Hematopoietic multipotent progenitor cell treated with erythropoietin and hydrocortisone succinate and interleukin-3 and kit ligand, for 8 days (in vitro differentiated cells): Measurements from ENCODE around the gene ZAR1L.
"Not testable (repeated sequence)": the region's sequence is repeated elsewhere in the genome, so short reads cannot be mapped to it uniquely, and the experiment has no call there.

Source experiments
- DNase-seq: peaks from one replicate; pipeline ENCODE4 v3.0.0-alpha.2; 2015

Gene ZAR1L, protein sequence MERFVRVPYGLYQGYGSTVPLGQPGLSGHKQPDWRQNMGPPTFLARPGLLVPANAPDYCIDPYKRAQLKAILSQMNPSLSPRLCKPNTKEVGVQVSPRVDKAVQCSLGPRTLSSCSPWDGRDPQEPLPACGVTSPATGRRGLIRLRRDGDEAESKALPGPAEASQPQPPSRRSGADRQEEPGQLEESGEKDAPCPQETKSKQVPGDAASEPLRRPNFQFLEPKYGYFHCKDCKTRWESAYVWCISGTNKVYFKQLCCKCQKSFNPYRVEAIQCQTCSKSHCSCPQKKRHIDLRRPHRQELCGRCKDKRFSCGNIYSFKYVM

DNA sequence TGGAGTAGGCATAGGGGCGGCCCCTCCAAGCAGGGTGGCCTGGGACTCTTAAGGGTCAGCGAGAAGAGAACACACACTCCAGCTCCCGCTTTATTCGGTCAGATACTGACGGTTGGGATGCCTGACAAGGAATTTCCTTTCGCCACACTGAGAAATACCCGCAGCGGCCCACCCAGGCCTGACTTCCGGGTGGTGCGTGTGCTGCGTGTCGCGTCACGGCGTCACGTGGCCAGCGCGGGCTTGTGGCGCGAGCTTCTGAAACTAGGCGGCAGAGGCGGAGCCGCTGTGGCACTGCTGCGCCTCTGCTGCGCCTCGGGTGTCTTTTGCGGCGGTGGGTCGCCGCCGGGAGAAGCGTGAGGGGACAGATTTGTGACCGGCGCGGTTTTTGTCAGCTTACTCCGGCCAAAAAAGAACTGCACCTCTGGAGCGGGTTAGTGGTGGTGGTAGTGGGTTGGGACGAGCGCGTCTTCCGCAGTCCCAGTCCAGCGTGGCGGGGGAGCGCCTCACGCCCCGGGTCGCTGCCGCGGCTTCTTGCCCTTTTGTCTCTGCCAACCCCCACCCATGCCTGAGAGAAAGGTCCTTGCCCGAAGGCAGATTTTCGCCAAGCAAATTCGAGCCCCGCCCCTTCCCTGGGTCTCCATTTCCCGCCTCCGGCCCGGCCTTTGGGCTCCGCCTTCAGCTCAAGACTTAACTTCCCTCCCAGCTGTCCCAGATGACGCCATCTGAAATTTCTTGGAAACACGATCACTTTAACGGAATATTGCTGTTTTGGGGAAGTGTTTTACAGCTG is at the start of gene ZAR1L, which contains the start of gene BRCA2:
TSS of gene ZAR1L (minus strand) at position 126 of the 790 bp plus-strand sequence. CDS start 3,438 bp downstream, outside the sequence.
TSS of gene BRCA2 (plus strand) at position 271 of the 790 bp plus-strand sequence. CDS start 953 bp downstream, outside the sequence.
- DNase-seq: peak; percentile 95

DNA sequence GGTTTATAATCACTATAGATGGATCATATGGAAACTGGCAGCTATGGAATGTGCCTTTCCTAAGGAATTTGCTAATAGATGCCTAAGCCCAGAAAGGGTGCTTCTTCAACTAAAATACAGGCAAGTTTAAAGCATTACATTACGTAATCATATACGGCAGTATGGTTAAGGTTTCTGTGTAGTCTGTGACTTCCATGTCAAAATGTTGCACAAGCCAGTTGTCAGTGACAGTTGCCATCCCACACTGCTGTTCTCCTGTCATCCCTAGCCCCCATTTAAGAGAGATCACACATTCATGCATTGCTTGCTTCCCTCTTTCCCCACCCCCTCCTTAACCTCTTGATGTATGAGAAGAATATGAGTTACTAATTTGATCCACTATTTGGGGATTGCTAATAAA is 47.4 kb upstream of the ZAR1L start:
- no peak for DNase-seq

DNA sequence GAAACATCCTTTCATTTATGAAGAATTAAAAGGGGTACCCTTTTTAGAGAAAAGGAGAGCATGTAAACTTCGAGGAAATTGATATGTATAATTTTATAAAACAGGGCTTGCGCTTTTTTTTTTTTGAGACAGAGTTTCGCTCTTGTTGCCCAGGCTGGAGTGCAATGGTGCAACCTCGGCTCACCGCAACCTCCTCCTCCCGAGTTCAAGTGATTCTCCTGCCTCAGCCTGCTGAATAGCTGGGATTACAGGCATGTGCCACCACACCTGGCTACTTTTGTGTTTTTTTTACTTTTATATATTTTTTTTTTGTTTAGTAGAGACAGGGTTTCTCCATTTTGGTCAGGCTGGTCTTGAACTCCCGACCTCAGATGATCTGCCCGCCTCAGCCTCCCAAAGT is 40.8 kb upstream of the ZAR1L start:
- not testable (repeated sequence) for DNase-seq

DNA sequence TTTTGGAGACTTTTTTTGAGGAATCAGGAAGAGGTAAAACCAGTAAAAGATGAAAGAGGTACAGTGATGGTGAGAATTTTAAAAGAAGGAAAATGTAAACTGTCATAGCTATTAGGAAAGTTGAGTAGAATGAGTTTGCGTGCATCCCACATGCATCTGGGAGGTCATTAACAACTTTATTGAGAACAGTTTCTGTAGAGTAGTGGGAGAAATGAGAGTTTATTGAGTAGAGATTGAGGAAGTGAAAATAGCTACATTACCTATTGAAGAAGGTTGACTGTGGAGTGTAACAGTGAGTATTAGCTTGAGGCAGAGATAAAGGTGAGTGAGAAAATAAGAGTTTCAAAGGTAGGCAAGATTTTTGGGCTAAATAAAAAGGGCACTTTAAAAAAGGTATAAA is 38.9 kb upstream of the ZAR1L start:
- DNase-seq: no peak

DNA sequence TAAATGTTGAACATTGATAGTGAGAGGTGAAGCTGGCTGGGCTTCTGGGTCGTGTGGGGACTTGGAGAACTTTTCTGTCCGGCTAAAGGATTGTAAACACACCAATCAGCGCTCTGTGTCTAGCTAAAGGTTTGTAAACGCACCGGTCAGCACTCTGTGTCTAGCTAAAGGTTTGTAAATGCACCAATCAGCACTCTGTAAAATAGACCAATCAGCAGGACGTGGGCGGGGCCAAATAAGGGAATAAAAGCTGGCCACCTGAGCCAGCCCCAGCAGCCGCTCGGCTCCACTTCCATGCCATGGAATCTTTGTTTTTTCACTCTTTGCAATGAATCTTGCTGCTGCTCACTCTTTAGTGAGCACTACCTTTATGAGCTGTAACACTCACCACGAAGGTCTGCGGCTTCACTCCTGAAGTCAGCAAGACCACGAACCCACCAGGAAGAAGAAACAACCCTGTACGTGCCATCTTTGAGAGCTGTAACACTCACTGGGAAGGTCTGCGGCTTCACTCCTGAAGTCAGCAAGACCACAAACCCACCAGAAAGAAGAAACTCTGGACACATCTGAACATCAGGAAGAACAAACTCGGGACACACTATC is 35.8 kb upstream of the ZAR1L start:
- DNase-seq: not testable (repeated sequence)

DNA sequence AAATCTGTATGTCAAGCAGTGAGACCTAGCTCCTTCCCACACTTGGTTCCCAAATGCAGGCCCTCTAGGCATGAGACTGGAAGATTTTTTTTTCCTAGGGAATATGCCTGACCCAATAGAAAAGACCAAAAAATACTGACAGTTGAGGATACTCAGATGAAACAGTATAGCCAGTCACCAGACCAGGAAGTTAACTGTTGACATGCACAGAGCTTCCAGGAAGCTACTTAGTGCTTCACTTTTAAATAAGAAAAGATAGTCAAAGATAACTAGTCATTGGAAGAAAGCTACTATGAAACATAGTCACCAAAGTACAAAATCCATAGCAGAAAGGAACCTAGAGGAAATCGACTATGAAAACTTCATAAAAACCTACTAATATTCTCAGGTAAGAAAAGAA is 32.5 kb upstream of the ZAR1L start:
- DNase-seq: no peak

DNA sequence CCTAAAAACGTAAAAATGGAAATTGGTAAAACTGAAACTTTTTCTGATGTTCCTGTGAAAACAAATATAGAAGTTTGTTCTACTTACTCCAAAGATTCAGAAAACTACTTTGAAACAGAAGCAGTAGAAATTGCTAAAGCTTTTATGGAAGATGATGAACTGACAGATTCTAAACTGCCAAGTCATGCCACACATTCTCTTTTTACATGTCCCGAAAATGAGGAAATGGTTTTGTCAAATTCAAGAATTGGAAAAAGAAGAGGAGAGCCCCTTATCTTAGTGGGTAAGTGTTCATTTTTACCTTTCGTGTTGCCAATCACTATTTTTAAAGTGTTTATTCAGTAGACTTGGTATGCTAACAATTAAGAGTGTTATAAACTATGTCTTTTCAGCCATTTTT is 25.8 kb upstream of the ZAR1L start:
- DNase-seq: peak; percentile 22

DNA sequence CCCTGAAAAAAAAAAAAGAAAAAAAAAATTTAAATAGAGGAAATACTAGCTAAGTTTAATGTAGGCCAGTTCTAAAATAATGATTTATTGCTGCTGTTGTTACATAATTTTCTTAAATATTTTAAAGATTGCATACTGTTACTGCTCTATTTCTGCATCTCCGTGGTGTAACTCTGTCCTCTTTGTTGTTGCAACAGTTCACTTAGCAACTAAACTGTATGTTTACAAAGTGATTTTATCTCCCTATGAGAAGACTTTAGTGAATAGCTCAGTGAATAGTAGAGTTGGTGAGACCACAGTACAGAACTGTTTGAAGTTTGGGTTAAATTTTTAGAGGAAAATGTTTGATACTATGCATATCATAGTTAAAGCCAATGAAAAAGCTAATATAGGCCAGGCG is 19.5 kb upstream of the ZAR1L start:
- DNase-seq: no peak

DNA sequence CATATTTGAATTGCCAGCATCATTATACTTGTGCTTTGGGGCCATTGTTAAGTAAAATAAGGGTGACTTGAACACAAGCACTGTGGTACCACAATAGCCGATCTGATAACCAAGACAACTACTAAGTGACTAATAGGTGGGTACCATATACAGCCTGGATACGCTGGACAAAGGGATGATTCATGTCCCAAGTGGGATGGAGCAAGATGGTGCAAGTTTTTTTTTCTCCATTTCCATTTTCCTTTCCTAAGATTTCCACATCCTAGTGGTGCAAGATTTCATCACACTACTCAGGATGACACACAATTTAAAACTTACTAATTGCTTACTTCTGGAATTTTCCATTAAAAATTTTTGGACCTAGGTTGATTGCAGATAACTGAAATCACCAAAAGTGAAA is 15.3 kb upstream of the ZAR1L start:
- DNase-seq: no peak

DNA sequence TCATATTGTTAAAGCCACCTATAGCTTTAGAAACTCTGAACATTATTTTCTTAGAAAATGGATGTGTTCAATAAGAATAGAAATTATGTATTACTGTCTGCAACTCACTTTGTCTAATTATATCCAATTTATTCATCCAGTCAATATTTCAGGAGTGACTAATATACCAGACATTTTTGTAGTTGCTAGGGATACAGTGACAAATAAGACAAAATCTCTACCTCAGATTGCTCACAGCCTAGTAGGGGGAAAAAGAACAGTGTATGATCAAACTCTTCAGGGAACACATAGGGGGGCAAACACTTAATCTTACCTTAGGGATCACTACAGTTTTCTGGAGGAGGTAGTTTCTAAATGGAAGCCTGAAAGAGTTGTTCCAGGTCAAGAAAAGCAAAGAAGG is 8.7 kb upstream of the ZAR1L start:
- no peak for DNase-seq

DNA sequence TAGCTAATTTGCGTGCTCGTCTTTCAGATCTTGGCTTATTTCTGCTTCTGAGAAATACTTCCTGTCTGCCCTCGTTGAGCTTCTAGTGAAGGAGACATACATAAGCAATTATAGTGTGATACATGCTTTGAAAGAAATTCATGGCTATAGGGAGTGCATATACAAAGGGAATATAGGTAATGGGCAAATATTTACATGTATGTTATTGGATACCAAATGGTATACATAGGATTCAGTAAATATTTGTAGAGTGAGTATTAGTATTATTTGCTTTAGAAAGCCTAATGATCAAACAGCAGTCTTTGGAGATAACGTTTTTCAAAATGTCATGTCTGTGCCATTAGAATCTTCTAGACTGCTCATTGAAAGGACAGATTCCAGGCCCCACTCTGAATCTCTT is 5.4 kb upstream of the ZAR1L start:
- DNase-seq: no peak

DNA sequence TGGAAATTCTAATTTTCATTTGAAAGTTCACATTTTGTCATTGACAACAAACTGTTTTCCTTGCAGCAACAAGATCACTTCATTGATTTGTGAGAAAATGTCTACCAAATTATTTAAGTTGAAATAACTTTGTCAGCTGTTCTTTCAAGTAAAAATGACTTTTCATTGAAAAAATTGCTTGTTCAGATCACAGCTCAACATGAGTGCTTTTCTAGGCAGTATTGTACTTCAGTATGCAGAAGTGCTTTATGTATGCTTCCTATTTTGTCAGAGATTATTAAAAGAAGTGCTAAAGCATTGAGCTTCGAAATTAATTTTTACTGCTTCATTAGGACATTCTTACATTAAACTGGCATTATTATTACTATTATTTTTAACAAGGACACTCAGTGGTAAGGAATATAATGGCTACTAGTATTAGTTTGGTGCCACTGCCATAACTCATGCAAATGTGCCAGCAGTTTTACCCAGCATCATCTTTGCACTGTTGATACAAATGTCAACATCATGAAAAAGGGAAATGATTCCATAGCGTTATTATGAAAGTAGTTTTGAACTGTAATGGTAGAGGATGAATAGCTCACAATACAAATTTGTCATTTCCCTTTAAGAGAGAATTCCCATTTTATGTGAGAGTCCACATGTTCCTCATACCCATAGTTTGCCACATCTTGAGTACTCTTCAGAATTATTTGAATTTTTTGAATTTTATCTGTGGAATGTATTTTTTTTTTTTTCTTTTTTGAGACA is 2.7 kb upstream of the ZAR1L start:
- no peak for DNase-seq

DNA sequence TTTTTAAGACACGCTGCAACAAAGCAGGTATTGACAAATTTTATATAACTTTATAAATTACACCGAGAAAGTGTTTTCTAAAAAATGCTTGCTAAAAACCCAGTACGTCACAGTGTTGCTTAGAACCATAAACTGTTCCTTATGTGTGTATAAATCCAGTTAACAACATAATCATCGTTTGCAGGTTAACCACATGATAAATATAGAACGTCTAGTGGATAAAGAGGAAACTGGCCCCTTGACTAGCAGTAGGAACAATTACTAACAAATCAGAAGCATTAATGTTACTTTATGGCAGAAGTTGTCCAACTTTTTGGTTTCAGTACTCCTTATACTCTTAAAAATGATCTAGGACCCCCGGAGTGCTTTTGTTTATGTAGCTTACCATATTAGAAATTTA is 1.3 kb upstream of the ZAR1L start:
- DNase-seq: peak; percentile 45

DNA sequence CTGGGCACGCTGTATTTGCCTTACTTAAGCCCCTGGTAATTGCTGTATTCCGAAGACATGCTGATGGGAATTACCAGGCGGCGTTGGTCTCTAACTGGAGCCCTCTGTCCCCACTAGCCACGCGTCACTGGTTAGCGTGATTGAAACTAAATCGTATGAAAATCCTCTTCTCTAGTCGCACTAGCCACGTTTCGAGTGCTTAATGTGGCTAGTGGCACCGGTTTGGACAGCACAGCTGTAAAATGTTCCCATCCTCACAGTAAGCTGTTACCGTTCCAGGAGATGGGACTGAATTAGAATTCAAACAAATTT is 821 bp upstream of the ZAR1L start:
- DNase-seq: no peak

DNA sequence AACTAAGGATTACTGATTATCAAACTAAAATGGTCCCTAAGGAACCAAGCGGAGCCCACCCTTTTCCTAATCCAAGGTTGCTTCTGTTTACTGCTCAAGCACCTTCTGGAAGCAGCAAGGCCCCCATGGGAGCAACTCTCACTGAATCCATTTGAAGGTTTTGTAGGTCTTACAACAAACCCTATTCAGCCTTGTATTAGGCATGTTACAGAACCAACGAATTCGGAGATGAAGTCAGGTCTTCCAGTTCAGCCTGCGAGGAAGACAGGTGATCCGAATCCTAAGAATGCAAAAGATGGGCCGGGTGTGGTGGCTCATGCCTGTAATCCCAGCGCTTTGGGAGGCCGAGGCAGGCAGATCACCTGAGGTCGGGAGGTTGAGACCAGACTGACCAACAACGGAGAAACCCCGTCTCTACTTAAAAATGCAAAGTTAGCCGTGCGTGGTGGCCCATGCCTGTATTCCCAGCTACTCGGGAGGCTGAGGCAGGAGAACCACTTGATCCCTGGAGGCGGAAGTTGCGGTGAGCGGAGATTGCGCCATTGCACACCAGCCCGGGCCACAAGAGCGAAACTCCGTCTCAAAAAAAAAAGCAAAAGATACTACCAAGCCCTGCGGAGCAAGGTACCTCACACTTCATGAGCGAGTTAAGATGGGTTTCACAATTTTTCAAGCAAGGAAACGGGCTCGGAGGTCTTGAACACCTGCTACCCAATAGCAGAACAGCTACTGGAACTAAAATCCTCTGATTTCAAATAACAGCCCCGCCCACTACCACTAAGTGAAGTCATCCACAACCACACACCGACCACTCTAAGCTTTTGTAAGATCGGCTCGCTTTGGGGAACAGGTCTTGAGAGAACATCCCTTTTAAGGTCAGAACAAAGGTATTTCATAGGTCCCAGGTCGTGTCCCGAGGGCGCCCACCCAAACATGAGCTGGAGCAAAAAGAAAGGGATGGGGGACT is 609 bp downstream of the ZAR1L start:
- peak; percentile 67 for DNase-seq

DNA sequence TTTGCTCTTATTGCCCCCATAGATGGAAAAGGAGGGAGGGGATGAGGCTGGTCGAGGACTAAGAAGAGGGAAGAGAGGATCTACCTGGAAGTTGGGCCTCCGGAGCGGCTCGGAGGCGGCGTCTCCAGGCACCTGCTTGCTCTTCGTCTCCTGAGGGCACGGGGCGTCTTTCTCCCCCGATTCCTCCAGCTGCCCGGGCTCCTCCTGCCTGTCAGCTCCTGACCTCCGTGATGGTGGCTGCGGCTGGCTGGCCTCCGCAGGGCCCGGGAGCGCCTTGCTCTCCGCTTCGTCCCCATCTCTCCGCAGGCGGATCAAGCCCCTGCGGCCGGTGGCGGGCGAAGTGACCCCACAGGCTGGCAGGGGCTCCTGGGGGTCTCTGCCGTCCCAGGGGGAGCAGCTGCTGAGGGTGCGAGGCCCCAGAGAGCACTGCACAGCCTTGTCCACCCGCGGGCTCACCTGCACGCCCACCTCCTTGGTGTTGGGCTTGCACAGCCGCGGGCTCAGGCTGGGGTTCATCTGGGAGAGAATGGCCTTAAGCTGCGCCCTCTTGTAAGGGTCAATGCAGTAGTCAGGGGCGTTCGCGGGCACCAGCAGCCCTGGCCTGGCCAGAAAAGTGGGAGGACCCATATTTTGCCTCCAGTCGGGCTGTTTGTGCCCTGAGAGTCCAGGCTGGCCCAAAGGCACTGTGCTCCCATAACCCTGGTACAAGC is 3.8 kb downstream of the ZAR1L start:
- DNase-seq: no peak

DNA sequence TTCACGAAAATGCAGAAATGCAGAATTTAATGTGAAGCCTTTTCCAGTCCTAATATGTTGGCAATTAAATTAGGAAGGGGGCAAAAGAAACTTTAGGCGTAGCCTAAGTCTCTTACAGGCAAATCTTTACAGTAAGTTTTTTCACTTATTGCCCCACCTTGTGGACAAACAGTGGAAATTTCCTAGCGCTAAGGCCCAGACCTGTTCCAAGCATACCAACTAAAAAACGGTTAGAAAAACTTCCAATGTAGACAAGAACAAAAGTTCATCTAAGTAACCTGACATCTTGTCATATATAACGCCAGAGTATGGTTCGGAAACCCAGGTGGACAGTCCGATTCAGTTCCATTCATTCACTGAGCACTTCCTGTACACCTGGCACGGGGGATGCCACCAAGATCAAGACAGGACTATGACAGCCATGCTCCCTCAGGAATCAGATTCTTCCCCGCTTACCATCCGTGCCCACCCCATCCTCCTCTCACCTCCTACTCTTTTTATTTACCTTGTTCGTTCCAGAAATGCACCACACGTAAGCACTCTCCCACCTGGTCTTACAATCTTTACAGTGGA is 4.9 kb downstream of the ZAR1L start:
- peak; percentile 77 for DNase-seq

DNA sequence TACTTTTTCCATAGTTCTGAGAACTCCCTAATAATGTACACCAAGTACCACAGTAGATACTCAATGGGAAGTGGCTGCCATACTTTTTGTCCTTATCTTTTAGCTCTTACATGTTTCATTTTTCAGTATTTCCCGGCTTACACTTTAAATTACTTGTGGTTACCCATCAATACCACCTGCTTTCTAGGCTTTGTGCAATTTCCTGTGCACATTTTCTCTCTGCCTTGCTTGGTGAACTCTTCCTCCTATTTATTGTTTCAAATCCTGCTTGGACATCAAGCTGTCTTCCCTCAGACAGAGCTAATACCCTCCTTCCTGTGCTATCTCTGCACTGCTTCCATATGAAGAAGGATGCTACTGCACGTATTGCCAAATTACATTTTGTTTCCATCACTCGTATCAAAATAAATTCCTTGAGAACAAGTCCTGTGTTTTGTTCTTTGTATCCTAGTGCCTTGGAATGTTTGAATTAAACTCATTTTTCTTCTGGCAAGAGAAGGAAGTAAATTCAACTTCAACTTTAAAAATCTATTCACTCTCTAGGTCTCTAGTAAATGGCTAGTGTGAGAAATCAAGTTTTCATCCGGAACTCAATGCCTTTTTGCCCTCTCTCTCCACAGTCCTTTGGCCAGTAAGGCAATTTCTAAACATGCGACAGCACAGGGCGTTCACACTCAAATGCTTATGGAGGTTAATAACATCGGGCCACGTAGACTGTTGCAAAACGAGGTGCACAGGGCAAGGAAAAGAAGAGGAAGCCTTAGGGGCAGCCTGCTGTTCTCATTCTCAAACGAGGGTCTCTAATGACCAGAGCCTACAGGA is 5.6 kb downstream of the ZAR1L start:
- DNase-seq: no peak

DNA sequence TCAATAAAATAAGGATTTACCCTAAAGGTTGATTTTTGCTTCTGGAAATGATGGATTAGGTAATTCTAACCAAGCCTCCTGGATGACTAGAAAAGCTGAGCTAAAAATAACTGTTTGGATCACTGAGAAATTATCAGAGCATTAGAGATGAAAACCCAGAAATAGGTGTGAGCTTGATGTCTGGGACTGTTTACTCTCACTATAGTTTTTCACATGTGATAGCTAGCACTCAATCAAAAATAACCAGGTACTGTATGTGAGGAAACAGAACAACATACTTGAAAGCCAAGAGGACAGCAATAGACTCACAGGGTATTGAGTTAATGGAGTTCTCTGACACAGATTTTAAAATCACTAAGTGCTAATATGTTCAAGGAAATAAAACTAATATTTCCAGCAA is 9.5 kb downstream of the ZAR1L start:
- DNase-seq: no peak

DNA sequence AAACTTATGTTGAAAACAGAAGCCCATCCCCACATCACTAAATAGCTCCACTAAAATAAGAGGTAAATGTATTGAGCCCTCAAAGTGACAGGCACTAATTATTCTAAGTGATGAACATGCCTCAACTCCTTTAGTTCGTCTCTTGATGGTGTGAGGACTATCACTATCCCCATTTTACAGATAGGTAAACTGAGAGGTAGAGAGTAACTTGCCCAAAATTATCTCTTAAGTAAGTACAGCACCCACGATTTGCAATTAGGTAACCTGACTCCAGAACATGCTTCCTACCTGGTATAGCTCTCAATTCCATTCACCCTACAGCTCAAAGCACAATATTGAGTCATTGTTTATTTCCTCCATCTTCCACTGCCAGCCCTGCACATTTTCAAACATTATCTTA is 12.7 kb downstream of the ZAR1L start:
- no peak for DNase-seq
